MG63 (cell line): ENCODE data around the gene GCSAM. TPM values are rescaled to one million over a fixed set of nuclear protein-coding genes. Genes with fewer than 3 reads are reported as not detected.

Source experiments
- DNase-seq: peaks from one replicate; pipeline ENCODE4 v3.0.0-alpha.2; 2020
- H3K27me3 ChIP-seq: fragments of 250-450 bp; sonication (Bioruptor Pico); 2 replicates; pipeline ENCODE4 v1.5.1; 2020; ENCODE audit warnings: mild to moderate bottlenecking, moderate library complexity
- H3K36me3 ChIP-seq: fragments of 250-450 bp; sonication (Bioruptor Pico); 2 replicates; pipeline ENCODE4 v1.5.1; 2020; ENCODE audit warnings: mild to moderate bottlenecking, moderate library complexity
- H3K4me3 ChIP-seq: fragments of 250-450 bp; sonication (Bioruptor Pico); 2 replicates; pipeline ENCODE4 v1.5.1; 2020; ENCODE audit warnings: mild to moderate bottlenecking, moderate library complexity
- H3K9me3 ChIP-seq: fragments of 250-450 bp; sonication (Bioruptor Pico); 2 replicates; pipeline ENCODE4 v1.5.1; 2020; ENCODE audit warnings: mild to moderate bottlenecking, moderate library complexity
- total RNA-seq: library from RNA; depleted of rRNA; stranded (reverse); fragments of >200 nt; shearing (Covaris generic); gene quantifications from 2 replicates; pipeline ENCODE4 v1.2.3, GENCODE V29; 2014; ENCODE audit warnings: low replicate concordance

Gene GCSAM
- total RNA-seq, 1 experiment from 2014 or later: not detected

GRCh38 chr3:112117841-112118571, 15.0 kb downstream of the GCSAM start:
- Histone ChIP-seq H3K27me3 (no peaks in the 10 kb centered on the region), H3K9me3 (no peaks in the 10 kb centered on the region), H3K36me3 (no peaks in the 10 kb centered on the region), H3K4me3 (no peak overlapping the region)
- no peak for DNase-seq

- no peak for DNase-seq
- no peaks in the 10 kb centered on the region for H3K27me3 ChIP-seq
- H3K4me3 ChIP-seq: no peak overlapping the region
- no peaks in the 10 kb centered on the region for H3K36me3 ChIP-seq
- H3K9me3 ChIP-seq: no peaks in the 10 kb centered on the region
These were observed 15.6 kb downstream of the GCSAM start for GRCh38 chr3:112117415-112117814.

- no peaks in the 10 kb centered on the region for H3K27me3 ChIP-seq
- DNase-seq: no peak
- no peak overlapping the region for H3K4me3 ChIP-seq
- no peaks in the 10 kb centered on the region for H3K9me3 ChIP-seq
- no peaks in the 10 kb centered on the region for H3K36me3 ChIP-seq
These were observed 16.3 kb downstream of the GCSAM start for GRCh38 chr3:112116748-112117186.

- no peaks in the 10 kb centered on the region for H3K36me3 ChIP-seq
- H3K4me3 ChIP-seq: no peak overlapping the region
- H3K9me3 ChIP-seq: no peaks in the 10 kb centered on the region
- no peaks in the 10 kb centered on the region for H3K27me3 ChIP-seq
- DNase-seq: no peak
These were observed 17.2 kb downstream of the GCSAM start for GRCh38 chr3:112115806-112116383.

- no peaks in the 10 kb centered on the region for H3K36me3 ChIP-seq
- no peaks in the 10 kb centered on the region for H3K9me3 ChIP-seq
- no peak overlapping the region for H3K4me3 ChIP-seq
- H3K27me3 ChIP-seq: no peaks in the 10 kb centered on the region
- DNase-seq: no peak
These were observed 17.8 kb downstream of the GCSAM start for GRCh38 chr3:112115161-112115739.

GRCh38 chr3:112114576-112115160, 18.4 kb downstream of the GCSAM start:
- Histone ChIP-seq H3K36me3 (no peaks in the 10 kb centered on the region), H3K4me3 (no peak overlapping the region)
- DNase-seq: no peak

GRCh38 chr3:112111785-112112402, 21.2 kb downstream of the GCSAM start:
- peak; percentile 54 for DNase-seq
- Histone ChIP-seq H3K27me3 (no peaks in the 10 kb centered on the region), H3K4me3 (no peak overlapping the region), H3K9me3 (no peaks in the 10 kb centered on the region), H3K36me3 (no peaks in the 10 kb centered on the region)

More at GRCh38 chr3:112114576-112115160, 18.4 kb downstream of the GCSAM start:
- no peaks in the 10 kb centered on the region for H3K27me3 ChIP-seq
- no peaks in the 10 kb centered on the region for H3K9me3 ChIP-seq

- DNase-seq: no peak
- H3K9me3 ChIP-seq: no peaks in the 10 kb centered on the region
- H3K27me3 ChIP-seq: no peaks in the 10 kb centered on the region
- no peaks in the 10 kb centered on the region for H3K36me3 ChIP-seq
- H3K4me3 ChIP-seq: no peak overlapping the region
These were observed 23.7 kb downstream of the GCSAM start for GRCh38 chr3:112109322-112109721.

GRCh38 chr3:112104774-112105173, 28.3 kb downstream of the GCSAM start:
- Histone ChIP-seq H3K9me3 (no peaks in the 10 kb centered on the region), H3K27me3 (no peaks in the 10 kb centered on the region), H3K36me3 (no peaks in the 10 kb centered on the region), H3K4me3 (no peak overlapping the region)
- DNase-seq: no peak

- H3K36me3 ChIP-seq: no peaks in the 10 kb centered on the region
- peak; percentile 53 for DNase-seq
- H3K27me3 ChIP-seq: no peaks in the 10 kb centered on the region
- no peak overlapping the region for H3K4me3 ChIP-seq
- no peaks in the 10 kb centered on the region for H3K9me3 ChIP-seq
These were observed 31.1 kb downstream of the GCSAM start for GRCh38 chr3:112101916-112102315.

- DNase-seq: peak; percentile 80
- H3K27me3 ChIP-seq: no peaks in the 10 kb centered on the region
- no peaks in the 10 kb centered on the region; the same call in 1 of the 2 replicates for H3K36me3 ChIP-seq
- no peaks in the 10 kb centered on the region for H3K9me3 ChIP-seq
- H3K4me3 ChIP-seq: no peak overlapping the region
These were observed 35.7 kb downstream of the GCSAM start for GRCh38 chr3:112097378-112097777.

GRCh38 chr3:112096176-112096575, 36.9 kb downstream of the GCSAM start:
- Histone ChIP-seq H3K27me3 (no peaks in the 10 kb centered on the region), H3K36me3 (no peaks in the 10 kb centered on the region; the same call in 1 of the 2 replicates), H3K9me3 (no peaks in the 10 kb centered on the region), H3K4me3 (no peak overlapping the region)
- no peak for DNase-seq

GRCh38 chr3:112095731-112096130, 37.3 kb downstream of the GCSAM start:
- Histone ChIP-seq H3K27me3 (no peaks in the 10 kb centered on the region), H3K9me3 (no peaks in the 10 kb centered on the region), H3K4me3 (no peak overlapping the region), H3K36me3 (no peaks in the 10 kb centered on the region; the same call in 1 of the 2 replicates)
- no peak for DNase-seq

GRCh38 chr3:112093180-112093522, 39.9 kb downstream of the GCSAM start:
- Histone ChIP-seq H3K36me3 (no peaks in the 10 kb centered on the region; the same call in 1 of the 2 replicates), H3K27me3 (no peaks in the 10 kb centered on the region), H3K9me3 (no peaks in the 10 kb centered on the region), H3K4me3 (no peak overlapping the region)
- no peak for DNase-seq

GRCh38 chr3:112092496-112093179, 40.4 kb downstream of the GCSAM start:
- H3K4me3 ChIP-seq: no peak overlapping the region
- DNase-seq: no peak
- no peaks in the 10 kb centered on the region for H3K27me3 ChIP-seq
- no peaks in the 10 kb centered on the region; the same call in 1 of the 2 replicates for H3K36me3 ChIP-seq
- H3K9me3 ChIP-seq: no peaks in the 10 kb centered on the region

- Histone ChIP-seq H3K36me3 (no peaks in the 10 kb centered on the region; the same call in 1 of the 2 replicates), H3K9me3 (no peaks in the 10 kb centered on the region), H3K4me3 (no peak overlapping the region), H3K27me3 (no peaks in the 10 kb centered on the region)
- no peak for DNase-seq
These were observed 42.0 kb downstream of the GCSAM start for GRCh38 chr3:112090887-112091586.
